H9 (cell line): ENCODE measurements around the gene GRIA4. TPM values are rescaled to one million over a fixed set of nuclear protein-coding genes. Genes with fewer than 3 reads are reported as not detected.

Experiments used
- DNase-seq: peaks from one replicate; pipeline ENCODE4 v3.0.0-alpha.2; 2017
- H2AFZ ChIP-seq: one replicate; pipeline ENCODE4 v1.6.1; 2013; ENCODE audit warnings: mild to moderate bottlenecking, low read length, control low read depth, moderate library complexity
- H2AK5ac ChIP-seq: 2 replicates; pipeline ENCODE4 v1.6.1; 2013; ENCODE audit warnings: low read length, control low read depth, mixed read lengths; ENCODE audit not compliant: insufficient read length
- H2BK120ac ChIP-seq: one replicate; pipeline ENCODE4 v1.6.1; 2013; ENCODE audit warnings: low read depth, mild to moderate bottlenecking, low read length, control low read depth, inconsistent platforms; ENCODE audit not compliant: poor library complexity, severe bottlenecking
- H2BK12ac ChIP-seq: 2 replicates; pipeline ENCODE4 v1.6.1; 2013; ENCODE audit warnings: low read length, control low read depth, mixed read lengths, low read depth; ENCODE audit not compliant: insufficient read length
- H2BK15ac ChIP-seq: 2 replicates; pipeline ENCODE4 v1.6.1; 2013; ENCODE audit warnings: low read depth, low read length, control low read depth
- H2BK20ac ChIP-seq: one replicate; pipeline ENCODE4 v1.6.1; 2013; ENCODE audit warnings: low read depth, mild to moderate bottlenecking, low read length, control low read depth, inconsistent platforms; ENCODE audit not compliant: poor library complexity, severe bottlenecking
- H2BK5ac ChIP-seq: 2 replicates; pipeline ENCODE4 v1.6.1; 2013; ENCODE audit warnings: low read length, control low read depth, mixed read lengths; ENCODE audit not compliant: insufficient read length
- H3K14ac ChIP-seq: 2 replicates; pipeline ENCODE4 v1.6.1; 2013; ENCODE audit warnings: low read length, control low read depth; ENCODE audit not compliant: insufficient read depth
- H3K18ac ChIP-seq: 2 replicates; pipeline ENCODE4 v1.6.1; 2013; ENCODE audit warnings: low read depth, mild to moderate bottlenecking, mixed read lengths, low read length, control low read depth; ENCODE audit not compliant: insufficient read length
- H3K23ac ChIP-seq: 2 replicates; pipeline ENCODE4 v1.6.1; 2013; ENCODE audit warnings: low read length, control low read depth, mixed read lengths, low read depth; ENCODE audit not compliant: insufficient read length
- H3K23me2 ChIP-seq: 2 replicates; pipeline ENCODE4 v1.6.1; 2013; ENCODE audit warnings: low read depth, mild to moderate bottlenecking, mixed read lengths, low read length, control low read depth; ENCODE audit not compliant: insufficient read length, poor library complexity, severe bottlenecking
- H3K27ac ChIP-seq: 2 replicates; pipeline ENCODE4 v1.5.1; 2013; ENCODE audit warnings: low read length, control low read depth, mixed read lengths, low read depth; ENCODE audit not compliant: insufficient read length
- H3K27me3 ChIP-seq: 2 replicates; pipeline ENCODE4 v1.6.1; 2013; ENCODE audit warnings: low read length, control low read depth, inconsistent platforms; ENCODE audit not compliant: insufficient read depth
- H3K4ac ChIP-seq: 2 replicates; pipeline ENCODE4 v1.6.1; 2013; ENCODE audit warnings: low read depth, mild to moderate bottlenecking, control low read depth, inconsistent platforms, low read length, moderate library complexity
- H3K4me1 ChIP-seq: 2 replicates; pipeline ENCODE4 v1.6.1; 2013; ENCODE audit warnings: low read length, control low read depth, inconsistent platforms; ENCODE audit not compliant: insufficient read depth
- H3K4me2 ChIP-seq: 2 replicates; pipeline ENCODE4 v1.6.1; 2013; ENCODE audit warnings: low read length, control low read depth, mixed read lengths; ENCODE audit not compliant: insufficient read length, insufficient read depth
- H3K56ac ChIP-seq: 2 replicates; pipeline ENCODE4 v1.6.1; 2013; ENCODE audit warnings: low read depth, mild to moderate bottlenecking, mixed read lengths, low read length, control low read depth; ENCODE audit not compliant: insufficient read length
- H3K79me1 ChIP-seq: 2 replicates; pipeline ENCODE4 v1.6.1; 2013; ENCODE audit warnings: low read depth, mild to moderate bottlenecking, moderate library complexity, low read length, control low read depth, inconsistent platforms; ENCODE audit not compliant: insufficient read depth, poor library complexity, severe bottlenecking
- H3K79me2 ChIP-seq: 2 replicates; pipeline ENCODE4 v1.6.1; 2013; ENCODE audit warnings: low read length, control low read depth, inconsistent platforms; ENCODE audit not compliant: insufficient read depth
- H3K9ac ChIP-seq: 2 replicates; pipeline ENCODE4 v1.6.1; 2013; ENCODE audit warnings: low read length, control low read depth, mixed read lengths; ENCODE audit not compliant: insufficient read length; ENCODE audit errors: extremely low read depth
- H3K9me3 ChIP-seq: one replicate; pipeline ENCODE4 v1.6.1; 2013; ENCODE audit warnings: low read depth, low read length, inconsistent platforms; ENCODE audit not compliant: control insufficient read depth
- H3T11ph ChIP-seq: one replicate; pipeline ENCODE4 v1.6.1; 2013; ENCODE audit warnings: mild to moderate bottlenecking, low read length, control low read depth, inconsistent platforms
- H4K20me1 ChIP-seq: one replicate; pipeline ENCODE4 v1.6.1; 2013; ENCODE audit not compliant: control insufficient read depth, insufficient read length, insufficient read depth
- H4K5ac ChIP-seq: 2 replicates; pipeline ENCODE4 v1.6.1; 2013; ENCODE audit warnings: low read depth, mild to moderate bottlenecking, mixed read lengths, low read length, control low read depth; ENCODE audit not compliant: insufficient read length
- H4K8ac ChIP-seq: replicated peaks from 2 replicates; pipeline ENCODE4 v1.6.1; 2013; ENCODE audit warnings: low read length, control low read depth, mixed read lengths, low read depth; ENCODE audit not compliant: insufficient read length
- H4K91ac ChIP-seq: 2 replicates; pipeline ENCODE4 v1.6.1; 2013; ENCODE audit warnings: low read depth, mild to moderate bottlenecking, moderate library complexity, mixed read lengths, low read length, control low read depth; ENCODE audit not compliant: insufficient read length
- H3K27ac Mint-ChIP-seq, 3 experiments: 2 replicates in 2 of 3; 3 replicates in 1 of 3; pipeline ENCODE4 v1.8.0; 2020 to 2021; ENCODE audit warnings: mixed read lengths in 3 of 3, mild to moderate bottlenecking in 1 of 3, moderate library complexity in 1 of 3
- H3K27me3 Mint-ChIP-seq: 2 replicates; pipeline ENCODE4 v1.8.0; 2021; ENCODE audit warnings: low read depth, mild to moderate bottlenecking, moderate library complexity, mixed read lengths
- H3K36me3 Mint-ChIP-seq, 3 experiments: 2 replicates in 2 of 3; 3 replicates in 1 of 3; pipeline ENCODE4 v1.8.0; 2020 to 2021; ENCODE audit warnings: low read depth in 3 of 3, mixed read lengths in 3 of 3; ENCODE audit not compliant: insufficient read depth in 1 of 3
- H3K4me1 Mint-ChIP-seq, 2 experiments: 2 replicates each; pipeline ENCODE4 v1.8.0; 2020; ENCODE audit warnings: mixed read lengths in 2 of 2
- H3K4me3 Mint-ChIP-seq, 2 experiments: 2 replicates in 1 of 2; 3 replicates in 1 of 2; pipeline ENCODE4 v1.8.0; 2020 to 2021; ENCODE audit warnings: mild to moderate bottlenecking in 2 of 2, mixed read lengths in 2 of 2, moderate library complexity in 1 of 2
- H3K9me3 Mint-ChIP-seq, 2 experiments: 2 replicates in 1 of 2; 3 replicates in 1 of 2; pipeline ENCODE4 v1.8.0; 2020; ENCODE audit warnings: mild to moderate bottlenecking in 2 of 2, mixed read lengths in 2 of 2, moderate library complexity in 1 of 2
- WGBS: extraction: QIAGEN DNeasy Blood & Tissue Kit; methylation state at CpG from one replicate; pipeline ENCODE4 v1.1.7; 2013; ENCODE audit warnings: missing lambda C conversion rate, low lambda C conversion rate, mixed read lengths; ENCODE audit not compliant: insufficient read length; ENCODE audit errors: extremely low coverage; 5-methylcytosine and 5-hydroxymethylcytosine counted together
- total RNA-seq: library from RNA; stranded (reverse); gene quantifications from 2 replicates; pipeline ENCODE4 v1.2.1, GENCODE V29; 2021
- TF ChIP-seq, protein P1 (sequence below): fragments of 200-600 bp; sonication (generic); conservative IDR thresholded peaks from 3 replicates; pipeline ENCODE4 v1.8.0; 2021; ENCODE audit warnings: antibody characterized with exemption, mild to moderate bottlenecking

The GRIA4 gene
- total RNA-seq, 1 experiment from 2014 or later, result 0.83 TPM

DNA sequence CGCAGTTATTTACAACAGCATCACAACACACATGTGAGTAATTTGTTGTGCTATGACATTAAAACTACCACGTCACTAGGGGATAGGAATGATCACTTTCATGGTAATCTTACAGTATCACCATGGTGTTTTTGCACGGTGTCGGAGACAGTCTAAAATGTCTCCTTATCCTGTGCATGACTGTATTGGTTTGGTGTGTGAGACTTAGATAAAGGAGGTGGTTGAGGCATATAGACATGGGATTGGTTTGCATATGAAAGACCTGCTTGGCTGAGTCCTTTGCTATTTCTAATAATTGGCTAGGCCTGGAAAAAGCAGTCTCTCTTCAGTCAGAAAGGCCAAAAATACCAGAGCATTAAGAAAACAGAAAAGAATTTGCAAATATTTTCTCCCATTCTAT is 382.0 kb downstream of the GRIA4 start:
- Histone ChIP-seq H3K4me2 (no peak overlapping the region), H2AFZ (no peak overlapping the region), H3K27me3 (no peaks in the 10 kb centered on the region), H3K56ac (no peak overlapping the region), H2BK5ac (no peak overlapping the region), H3K9me3 (no peaks in the 10 kb centered on the region), H3K4me1 (no peaks in the 10 kb centered on the region; the same call in 1 of the 2 replicates), H4K91ac (no peak overlapping the region), H4K20me1 (no peaks in the 10 kb centered on the region), H3T11ph (no peak overlapping the region), H2BK20ac (no peak overlapping the region), H4K8ac (no peak overlapping the region), H3K14ac (no peak overlapping the region), H3K79me2 (no peaks in the 10 kb centered on the region), H2AK5ac (no peak overlapping the region), H3K23ac (no peak overlapping the region), H3K79me1 (no peaks in the 10 kb centered on the region), H4K5ac (no peak overlapping the region), H2BK12ac (no peak overlapping the region), H2BK15ac (no peak overlapping the region), H3K9ac (no peak overlapping the region), H3K18ac (no peak overlapping the region), H2BK120ac (no peak overlapping the region), H3K23me2 (no peaks in the 10 kb centered on the region), H3K27ac (no peak overlapping the region), H3K4ac (no peak overlapping the region)
- Mint-ChIP-seq H3K9me3 (peaks cover 0 to 3% of the 10 kb centered on the region in 2 experiments; a peak in 2 of 5 replicates), H3K36me3 (peaks cover 19 to 23% (median 19%) of the 10 kb centered on the region in 3 experiments), H3K27ac (peak overlapping the region in 2 of 3 experiments; percentile 36 to 82; a peak in 3 of 7 replicates), H3K4me1 (peaks cover 16% of the 10 kb centered on the region in 2 experiments), H3K27me3 (no peaks in the 10 kb centered on the region), H3K4me3 (no peak overlapping the region)
- DNase-seq, result no peak
- no CpG with 5 or more reads among the region's 4 CpGs for WGBS
- TF ChIP-seq, protein P1, sequence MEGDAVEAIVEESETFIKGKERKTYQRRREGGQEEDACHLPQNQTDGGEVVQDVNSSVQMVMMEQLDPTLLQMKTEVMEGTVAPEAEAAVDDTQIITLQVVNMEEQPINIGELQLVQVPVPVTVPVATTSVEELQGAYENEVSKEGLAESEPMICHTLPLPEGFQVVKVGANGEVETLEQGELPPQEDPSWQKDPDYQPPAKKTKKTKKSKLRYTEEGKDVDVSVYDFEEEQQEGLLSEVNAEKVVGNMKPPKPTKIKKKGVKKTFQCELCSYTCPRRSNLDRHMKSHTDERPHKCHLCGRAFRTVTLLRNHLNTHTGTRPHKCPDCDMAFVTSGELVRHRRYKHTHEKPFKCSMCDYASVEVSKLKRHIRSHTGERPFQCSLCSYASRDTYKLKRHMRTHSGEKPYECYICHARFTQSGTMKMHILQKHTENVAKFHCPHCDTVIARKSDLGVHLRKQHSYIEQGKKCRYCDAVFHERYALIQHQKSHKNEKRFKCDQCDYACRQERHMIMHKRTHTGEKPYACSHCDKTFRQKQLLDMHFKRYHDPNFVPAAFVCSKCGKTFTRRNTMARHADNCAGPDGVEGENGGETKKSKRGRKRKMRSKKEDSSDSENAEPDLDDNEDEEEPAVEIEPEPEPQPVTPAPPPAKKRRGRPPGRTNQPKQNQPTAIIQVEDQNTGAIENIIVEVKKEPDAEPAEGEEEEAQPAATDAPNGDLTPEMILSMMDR, result no peak
